ENCODE measurements around the gene LIMA1.
"Not testable (repeated sequence)": the region's sequence is repeated elsewhere in the genome, so short reads cannot be mapped to it uniquely, and the experiment has no call there.

LIMA1 gene

GRCh38 chr12:50248411-50248810, 34.9 kb downstream of the LIMA1 start:
- DNase-seq (ENCODE audit: low read depth) = no peak
- H3K4me3 ChIP-seq (ENCODE audit: low read depth, low read length) = no peak overlapping the region
- TF ChIP-seq CTCF (IDR thresholded peaks at IDR 0.05; ENCODE audit: control insufficient read depth, extremely low read depth, insufficient read depth) = no peak

- H3K4me3 ChIP-seq (ENCODE audit: low read depth, low read length); DNase-seq (ENCODE audit: low read depth): not testable (repeated sequence)
These were observed 35.7 kb downstream of the LIMA1 start for GRCh38 chr12:50247665-50248064.

GRCh38 chr12:50246873-50247612, 36.3 kb downstream of the LIMA1 start:
- no peak for TF ChIP-seq CTCF (IDR thresholded peaks at IDR 0.05; ENCODE audit: control insufficient read depth, extremely low read depth, insufficient read depth)
- no peak for DNase-seq (ENCODE audit: low read depth)

GRCh38 chr12:50246197-50246865, 37.0 kb downstream of the LIMA1 start:
- no peak for DNase-seq (ENCODE audit: low read depth)
- H3K4me3 ChIP-seq (ENCODE audit: low read depth, low read length) = no peak overlapping the region
- no peak for TF ChIP-seq CTCF (IDR thresholded peaks at IDR 0.05; ENCODE audit: control insufficient read depth, extremely low read depth, insufficient read depth)

More at GRCh38 chr12:50246873-50247612, 36.3 kb downstream of the LIMA1 start:
- H3K4me3 ChIP-seq (ENCODE audit: low read depth, low read length) = no peak overlapping the region

- no peak overlapping the region for H3K4me3 ChIP-seq (ENCODE audit: low read depth, low read length)
- TF ChIP-seq CTCF (IDR thresholded peaks at IDR 0.05; ENCODE audit: control insufficient read depth, extremely low read depth, insufficient read depth) = no peak
- no peak for DNase-seq (ENCODE audit: low read depth)
These were observed 39.8 kb downstream of the LIMA1 start for GRCh38 chr12:50243507-50243906.

GRCh38 chr12:50242751-50243191, 40.5 kb downstream of the LIMA1 start:
- DNase-seq (ENCODE audit: low read depth) = no peak
- no peak for TF ChIP-seq CTCF (IDR thresholded peaks at IDR 0.05; ENCODE audit: control insufficient read depth, extremely low read depth, insufficient read depth)
- H3K4me3 ChIP-seq (ENCODE audit: low read depth, low read length) = no peak overlapping the region

- no peak overlapping the region for H3K4me3 ChIP-seq (ENCODE audit: low read depth, low read length)
- no peak for TF ChIP-seq CTCF (IDR thresholded peaks at IDR 0.05; ENCODE audit: control insufficient read depth, extremely low read depth, insufficient read depth)
- peak; percentile 56 for DNase-seq (ENCODE audit: low read depth)
These were observed 42.1 kb downstream of the LIMA1 start for GRCh38 chr12:50241178-50241577.
